GM13976 (cell line): ENCODE measurements around the gene ZC4H2.
"Not testable (repeated sequence)": the region's sequence is repeated elsewhere in the genome, so short reads cannot be mapped to it uniquely, and the experiment has no call there.

Source experiments
- DNase-seq: peaks from one replicate; pipeline ENCODE4 v3.0.0; 2012; ENCODE audit warnings: low spot score
- in situ Hi-C: fragments of 300-500 bp; cut with MboI; formaldehyde crosslinking; loops from one replicate; pipeline ENCODE4 v1.12.0; 2022; ENCODE audit warnings: low sequenced_read_pairs, mixed read lengths, inconsistent platforms; ENCODE audit not compliant: unreplicated experiment
- TF ChIP-seq, protein P1 (sequence below): IDR thresholded peaks from 2 replicates; pipeline ENCODE4 v1.5.1; 2012; ENCODE audit warnings: borderline replicate concordance, mild to moderate bottlenecking; ENCODE audit not compliant: insufficient read depth; ENCODE audit errors: extremely low read depth, missing control alignments, control extremely low read depth

The ZC4H2 gene, protein sequence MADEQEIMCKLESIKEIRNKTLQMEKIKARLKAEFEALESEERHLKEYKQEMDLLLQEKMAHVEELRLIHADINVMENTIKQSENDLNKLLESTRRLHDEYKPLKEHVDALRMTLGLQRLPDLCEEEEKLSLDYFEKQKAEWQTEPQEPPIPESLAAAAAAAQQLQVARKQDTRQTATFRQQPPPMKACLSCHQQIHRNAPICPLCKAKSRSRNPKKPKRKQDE

GRCh38 chrX:64975989-64976672, at the start of gene ZC4H2:
ZC4H2 (minus strand) TSS chrX:64976450; CDS start chrX:64976377, 73 bp downstream.
- DNase-seq = peak; percentile 77
- in situ Hi-C loops = no loop called here
- TF ChIP-seq, protein P1, sequence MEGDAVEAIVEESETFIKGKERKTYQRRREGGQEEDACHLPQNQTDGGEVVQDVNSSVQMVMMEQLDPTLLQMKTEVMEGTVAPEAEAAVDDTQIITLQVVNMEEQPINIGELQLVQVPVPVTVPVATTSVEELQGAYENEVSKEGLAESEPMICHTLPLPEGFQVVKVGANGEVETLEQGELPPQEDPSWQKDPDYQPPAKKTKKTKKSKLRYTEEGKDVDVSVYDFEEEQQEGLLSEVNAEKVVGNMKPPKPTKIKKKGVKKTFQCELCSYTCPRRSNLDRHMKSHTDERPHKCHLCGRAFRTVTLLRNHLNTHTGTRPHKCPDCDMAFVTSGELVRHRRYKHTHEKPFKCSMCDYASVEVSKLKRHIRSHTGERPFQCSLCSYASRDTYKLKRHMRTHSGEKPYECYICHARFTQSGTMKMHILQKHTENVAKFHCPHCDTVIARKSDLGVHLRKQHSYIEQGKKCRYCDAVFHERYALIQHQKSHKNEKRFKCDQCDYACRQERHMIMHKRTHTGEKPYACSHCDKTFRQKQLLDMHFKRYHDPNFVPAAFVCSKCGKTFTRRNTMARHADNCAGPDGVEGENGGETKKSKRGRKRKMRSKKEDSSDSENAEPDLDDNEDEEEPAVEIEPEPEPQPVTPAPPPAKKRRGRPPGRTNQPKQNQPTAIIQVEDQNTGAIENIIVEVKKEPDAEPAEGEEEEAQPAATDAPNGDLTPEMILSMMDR = no peak

- DNase-seq = no peak
- in situ Hi-C loops = no loop called here
- TF ChIP-seq, protein P1 = no peak
Measured at GRCh38 chrX:65017451-65017850, 41.2 kb upstream of the ZC4H2 start.

DNA sequence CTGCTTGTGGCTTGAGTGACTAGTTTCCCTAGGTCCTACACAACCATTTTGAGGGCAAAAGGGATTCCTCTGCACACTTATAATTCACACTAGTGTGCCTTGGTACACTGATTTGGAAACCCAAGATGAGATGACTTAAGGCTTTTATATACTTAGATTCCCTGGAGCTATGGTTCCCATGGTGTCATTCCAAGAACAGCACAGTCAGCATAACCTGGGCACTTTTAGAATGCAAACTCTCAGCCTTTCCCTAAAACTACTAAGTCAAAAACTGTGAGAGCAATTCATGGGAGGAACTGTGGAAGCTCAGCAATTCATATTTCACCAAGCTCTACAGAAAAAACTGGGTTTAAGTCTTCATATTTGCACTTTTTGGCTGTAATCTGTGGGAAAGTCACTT, 38.0 kb upstream of the ZC4H2 start:
- TF ChIP-seq, protein P1 = no peak
- no peak for DNase-seq
- in situ Hi-C loops = no loop called here

DNA sequence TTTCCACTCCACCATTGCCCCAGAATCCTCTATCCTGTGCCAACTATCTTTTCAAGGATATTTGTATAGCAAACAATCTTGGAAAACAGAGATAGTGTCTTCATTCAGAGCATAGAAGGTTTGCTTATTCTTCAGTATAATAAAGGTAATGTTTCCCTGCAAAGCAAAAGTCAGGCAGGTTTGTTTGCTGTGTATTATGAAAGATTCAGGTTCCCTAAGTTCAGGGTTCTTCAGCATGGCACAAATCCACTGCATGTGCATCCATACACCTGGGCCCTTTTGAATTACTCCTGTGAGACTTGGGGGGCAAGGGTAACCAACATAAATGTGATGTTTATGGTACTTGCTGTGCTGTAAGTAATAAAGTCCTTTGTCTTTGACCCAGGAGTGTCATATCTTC, 33.2 kb upstream of the ZC4H2 start:
- TF ChIP-seq, protein P1 = no peak
- no peak for DNase-seq
- in situ Hi-C loops = no loop called here

DNA sequence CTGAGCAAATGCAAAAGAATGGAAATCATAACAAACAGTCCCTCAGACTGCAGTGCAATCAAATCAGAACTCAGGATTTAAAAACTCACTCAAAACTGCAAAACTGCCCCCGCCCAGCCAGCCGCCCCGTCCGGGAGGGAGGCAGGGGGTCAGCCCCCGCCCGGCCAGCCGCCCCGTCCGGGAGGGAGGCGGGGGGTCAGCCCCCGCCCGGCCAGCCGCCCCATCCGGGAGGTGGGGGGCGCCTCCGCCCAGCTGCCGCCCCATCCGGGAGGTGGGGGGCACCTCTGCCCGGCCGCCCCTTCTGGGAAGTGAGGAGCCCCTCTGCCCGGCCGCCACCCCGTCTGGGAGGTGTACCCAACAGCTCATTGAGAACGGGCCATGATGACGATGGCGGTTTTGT, 26.0 kb upstream of the ZC4H2 start:
- in situ Hi-C loops = not testable (repeated sequence)

GRCh38 chrX:64996805-64997204, 20.6 kb upstream of the ZC4H2 start:
- in situ Hi-C loops = no loop called here
- TF ChIP-seq, protein P1 = no peak
- DNase-seq = no peak

More for the DNA sequence above, 26.0 kb upstream of the ZC4H2 start:
- not testable (repeated sequence) for DNase-seq

DNA sequence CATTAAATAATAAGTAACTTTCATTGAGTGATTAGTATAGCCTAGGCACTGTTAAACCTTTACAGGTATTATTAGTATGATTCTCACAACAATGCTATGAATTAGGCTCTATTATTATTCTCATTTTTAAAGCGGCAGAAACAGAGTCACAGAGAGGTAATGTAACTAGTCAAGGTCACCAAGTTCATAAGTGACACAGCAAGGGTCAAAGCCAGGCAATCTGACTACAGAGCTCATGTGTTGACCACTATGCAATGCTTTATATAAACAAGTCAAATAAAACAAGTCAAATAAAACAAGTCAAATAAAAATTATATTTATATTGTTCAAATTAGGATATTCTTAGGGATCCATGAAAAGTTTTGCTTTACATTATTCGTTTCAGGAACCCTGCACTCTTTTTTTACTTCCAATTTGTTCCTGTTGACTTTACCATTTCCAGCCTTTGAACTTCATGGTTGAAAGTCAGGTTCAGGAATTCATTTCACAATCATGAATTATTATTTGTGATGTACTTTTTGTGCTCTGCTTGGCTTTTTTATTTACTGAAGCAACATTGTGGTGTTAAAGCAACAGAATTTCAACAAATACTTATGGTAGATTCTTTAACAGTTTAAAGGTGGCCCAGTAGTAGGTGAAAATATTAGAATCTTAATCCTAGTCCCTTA, 18.0 kb upstream of the ZC4H2 start:
- DNase-seq = no peak

More for the DNA sequence above, 18.0 kb upstream of the ZC4H2 start:
- in situ Hi-C loops = no loop called here
- TF ChIP-seq, protein P1 = no peak
